Ishikawa (cell line): Measurements from ENCODE around the gene DDN.

Experiments used
- CEBPB ChIP-seq: IDR thresholded peaks from 2 replicates; pipeline ENCODE4 v1.6.1; 2012
- CREB1 ChIP-seq: IDR thresholded peaks from 2 replicates; pipeline ENCODE4 v1.6.1; 2012; ENCODE audit warnings: low read depth
- EGR1 ChIP-seq: IDR thresholded peaks from 2 replicates; pipeline ENCODE4 v1.6.1; 2012
- EP300 ChIP-seq: IDR thresholded peaks from 2 replicates; pipeline ENCODE4 v1.6.1; 2012; ENCODE audit warnings: borderline replicate concordance
- FOXM1 ChIP-seq: IDR thresholded peaks from 2 replicates; pipeline ENCODE4 v1.6.1; 2012; ENCODE audit warnings: low read depth, borderline replicate concordance
- MAX ChIP-seq: IDR thresholded peaks from 2 replicates; pipeline ENCODE4 v1.6.1; 2012
- NFIC ChIP-seq: IDR thresholded peaks from 2 replicates; pipeline ENCODE4 v1.6.1; 2012
- RAD21 ChIP-seq: IDR thresholded peaks from 2 replicates; pipeline ENCODE4 v1.6.1; 2012; ENCODE audit warnings: low read depth
- REST ChIP-seq: IDR thresholded peaks from 2 replicates; pipeline ENCODE4 v1.6.1; 2012; ENCODE audit warnings: low read depth, mild to moderate bottlenecking
- TAF1 ChIP-seq: IDR thresholded peaks from 2 replicates; pipeline ENCODE4 v1.6.1; 2012; ENCODE audit warnings: low read depth, mild to moderate bottlenecking
- TCF12 ChIP-seq: IDR thresholded peaks from 2 replicates; pipeline ENCODE4 v1.6.1; 2012; ENCODE audit warnings: low read depth
- TEAD4 ChIP-seq: IDR thresholded peaks from 2 replicates; pipeline ENCODE4 v1.6.1; 2012
- USF1 ChIP-seq: IDR thresholded peaks from 2 replicates; pipeline ENCODE4 v1.6.1; 2012
- YY1 ChIP-seq: IDR thresholded peaks from 2 replicates; pipeline ENCODE4 v1.6.1; 2012; ENCODE audit warnings: low read depth
- ZBTB7A ChIP-seq: IDR thresholded peaks from 2 replicates; pipeline ENCODE4 v1.6.1; 2012; ENCODE audit warnings: low read depth

The DDN gene

GRCh38 chr12:48994224-48995085, 4.7 kb downstream of the DDN start:
- TF ChIP-seq MAX (no peak), EP300 (no peak), FOXM1 (no peak), ZBTB7A (no peak), TCF12 (no peak), USF1 (no peak), REST (no peak), EGR1 (no peak), TEAD4 (no peak), TAF1 (no peak), CREB1 (no peak), CEBPB (no peak), YY1 (no peak), NFIC (no peak), RAD21 (no peak)

GRCh38 chr12:48993787-48994186, 5.4 kb downstream of the DDN start:
- no peak for TF ChIP-seq EP300
- no peak for TF ChIP-seq ZBTB7A
- TF ChIP-seq RAD21, result no peak
- no peak for TF ChIP-seq NFIC

- no peak for TF ChIP-seq MAX
- no peak for TF ChIP-seq RAD21
- no peak for TF ChIP-seq EGR1
- no peak for TF ChIP-seq TEAD4
- TF ChIP-seq NFIC, result no peak
- TF ChIP-seq TAF1, result no peak
- no peak for TF ChIP-seq EP300
- TF ChIP-seq REST, result no peak
- no peak for TF ChIP-seq TCF12
- no peak for TF ChIP-seq ZBTB7A
- TF ChIP-seq USF1, result no peak
- no peak for TF ChIP-seq CEBPB
- no peak for TF ChIP-seq CREB1
- TF ChIP-seq YY1, result no peak
These were observed 7.7 kb downstream of the DDN start for GRCh38 chr12:48991247-48992050.

- TF ChIP-seq FOXM1 (no peak), NFIC (no peak)
These were observed 8.6 kb downstream of the DDN start for GRCh38 chr12:48990552-48990951.

- no peak for TF ChIP-seq EGR1
- no peak for TF ChIP-seq TAF1
- TF ChIP-seq YY1, result no peak
- TF ChIP-seq CREB1, result no peak
- peak; percentile 71 for TF ChIP-seq RAD21
- TF ChIP-seq ZBTB7A, result peak; percentile 54; the same call in 1 of the 2 replicates
- no peak for TF ChIP-seq NFIC
- TF ChIP-seq REST, result no peak
- no peak for TF ChIP-seq USF1
- no peak for TF ChIP-seq TEAD4
- no peak for TF ChIP-seq FOXM1
- TF ChIP-seq MAX, result no peak
- no peak for TF ChIP-seq EP300
These were observed 11.0 kb downstream of the DDN start for GRCh38 chr12:48988030-48988649.
